Stimulated activated CD4-positive, alpha-beta T cell treated with anti-CD3 and anti-CD28 coated beads, Interleukin-1b, Interleukin-23, amount 100 ng/mL, for 4 hours (primary cell): ENCODE data around the gene ESRRB.

Source experiments
- DNase-seq, 2 donors: peaks; one replicate each; pipeline ENCODE4 v3.0.0-alpha.2; 2020; ENCODE audit warnings: low read depth in 2 of 2

The ESRRB gene

DNA sequence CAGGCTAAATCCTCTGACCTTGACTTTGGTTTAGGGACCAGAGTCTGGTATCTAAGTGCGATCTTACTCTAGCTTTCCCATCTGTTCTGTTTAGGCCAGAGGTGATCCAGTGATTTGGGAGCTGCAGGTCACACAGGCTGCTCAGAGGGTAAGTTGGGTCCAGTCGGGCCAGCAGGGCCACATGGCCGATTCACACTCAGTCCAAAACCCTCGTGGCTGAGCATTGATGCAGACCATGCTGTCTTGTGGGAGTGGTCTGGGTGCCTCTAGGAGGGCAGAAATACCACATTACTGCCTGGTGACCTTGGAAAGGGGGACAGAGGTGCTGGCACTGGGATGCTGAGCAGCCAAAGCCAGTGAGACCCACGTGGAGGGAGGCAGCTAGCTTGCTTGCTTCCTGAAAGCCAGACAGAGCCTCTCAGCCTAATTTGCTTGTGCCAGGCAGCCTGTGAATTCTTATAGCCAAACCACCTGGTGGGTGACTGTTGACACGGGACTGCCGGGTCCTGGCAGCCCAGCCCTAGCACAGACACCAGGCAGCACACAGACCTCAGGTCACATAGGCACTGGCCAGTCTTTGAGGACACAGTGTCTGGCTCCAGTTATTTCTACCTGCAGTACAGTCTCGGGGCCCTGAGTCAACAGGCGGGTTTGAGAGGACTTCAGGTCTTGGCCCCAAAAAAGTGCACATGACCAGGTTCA, 31.7 kb downstream of the ESRRB start:
- DNase-seq: no peak

DNA sequence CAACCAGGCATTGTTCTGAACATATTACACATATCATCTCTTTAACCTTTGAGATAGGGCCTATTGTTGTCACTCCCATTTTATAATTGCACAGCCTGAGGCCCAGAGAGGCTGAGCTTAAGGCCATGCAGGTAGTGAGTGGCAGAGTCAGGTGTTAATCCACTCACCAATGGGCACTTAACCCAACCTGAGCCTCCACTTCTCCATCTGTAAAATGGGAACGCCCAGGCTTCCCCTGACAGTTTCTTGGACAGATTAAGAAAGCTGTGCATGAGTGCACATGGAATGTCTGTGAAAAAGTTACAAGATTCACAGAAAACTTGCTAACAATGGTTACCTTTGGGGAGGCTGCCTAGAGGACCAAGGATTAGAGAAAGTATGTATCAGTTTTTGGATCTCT, 32.9 kb downstream of the ESRRB start:
- no peak for DNase-seq

DNA sequence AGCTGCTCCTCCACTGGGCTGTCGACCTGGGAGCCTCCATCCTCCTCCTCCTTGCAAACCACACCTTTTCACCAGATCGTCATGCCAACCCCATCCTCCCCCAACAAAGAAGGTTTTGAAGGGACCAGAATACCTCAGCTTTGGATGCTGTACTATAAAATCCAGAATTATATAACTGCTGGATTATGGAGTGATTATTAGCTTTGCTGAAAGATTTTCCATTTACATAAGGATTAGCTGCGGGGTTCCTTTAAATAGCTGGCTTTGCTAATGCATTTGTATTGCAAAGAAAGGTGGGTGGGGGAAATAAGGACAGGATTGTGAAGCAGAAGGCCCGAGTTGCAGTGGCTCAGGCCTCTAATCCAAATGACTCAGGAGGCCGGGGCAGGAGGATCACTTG, 36.6 kb downstream of the ESRRB start:
- DNase-seq: no peak

DNA sequence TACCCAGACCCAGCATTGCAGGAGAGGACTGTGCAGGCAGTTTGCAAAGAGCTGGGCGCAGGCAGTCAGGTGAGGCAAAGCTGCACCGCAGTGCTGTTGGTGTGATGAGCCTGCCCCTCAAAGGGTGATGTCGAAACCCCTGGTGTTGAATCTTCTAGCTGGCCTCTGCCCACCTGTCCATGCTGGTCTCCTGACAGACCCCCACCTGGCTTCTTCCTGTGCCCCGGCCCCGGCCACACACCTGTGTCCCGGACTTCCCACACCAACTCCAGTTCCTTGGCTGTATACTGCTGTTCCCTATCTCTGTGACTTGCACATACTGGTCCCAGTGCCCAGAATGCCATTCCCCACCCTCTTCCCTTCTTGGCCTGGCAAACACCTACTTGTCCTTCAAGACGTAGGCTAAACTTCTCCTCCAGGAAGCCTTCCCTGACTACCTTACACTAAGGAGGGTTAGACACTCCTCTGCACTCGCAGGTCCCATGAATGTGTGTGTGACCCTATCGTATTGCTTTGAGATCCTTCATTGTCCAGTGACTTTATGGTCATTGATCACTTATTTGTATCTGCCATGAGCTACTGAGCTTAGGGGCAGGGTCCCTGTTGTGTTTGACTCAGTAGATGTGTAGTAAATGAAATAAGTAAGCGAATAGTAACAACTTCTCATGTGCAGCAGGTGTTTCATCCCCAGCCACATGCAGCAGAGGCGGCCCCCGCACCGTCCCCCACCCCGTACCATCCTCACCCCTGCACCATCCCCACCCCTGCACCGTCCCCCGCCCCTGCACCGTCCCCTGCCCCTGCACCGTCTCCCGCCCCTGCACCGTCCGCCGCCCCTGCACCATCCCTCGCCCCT, 37.4 kb downstream of the ESRRB start:
- no peak for DNase-seq

DNA sequence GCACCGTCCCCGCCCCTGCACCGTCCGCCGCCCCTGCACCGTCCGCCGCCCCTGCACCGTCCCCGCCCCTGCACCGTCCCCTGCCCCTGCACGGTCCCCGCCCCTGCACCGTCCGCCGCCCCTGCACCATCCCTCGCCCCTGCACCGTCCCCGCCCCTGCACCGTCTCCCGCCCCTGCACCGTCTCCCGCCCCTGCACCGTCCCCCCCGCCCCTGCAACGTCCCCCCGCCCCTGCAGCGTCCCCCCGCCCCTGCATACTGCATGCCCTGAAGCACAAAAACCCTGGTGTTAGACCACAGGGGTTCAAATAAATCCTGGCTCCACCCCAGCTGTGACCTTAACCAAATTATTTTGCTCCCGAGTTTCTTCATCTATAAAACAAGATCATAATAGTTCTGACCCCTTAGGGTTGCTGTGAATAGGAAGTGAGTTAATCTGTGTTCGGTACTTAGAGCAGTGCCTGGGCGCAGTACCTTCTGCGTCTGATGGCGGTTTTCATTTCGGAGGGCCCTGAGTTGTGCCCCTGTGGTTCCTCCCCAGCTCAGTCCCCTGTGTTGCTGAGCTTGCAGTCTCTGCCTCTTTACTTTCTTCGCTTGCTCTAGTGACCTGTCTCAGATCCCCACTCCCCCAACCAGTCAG, 38.1 kb downstream of the ESRRB start:
- DNase-seq: no peak

DNA sequence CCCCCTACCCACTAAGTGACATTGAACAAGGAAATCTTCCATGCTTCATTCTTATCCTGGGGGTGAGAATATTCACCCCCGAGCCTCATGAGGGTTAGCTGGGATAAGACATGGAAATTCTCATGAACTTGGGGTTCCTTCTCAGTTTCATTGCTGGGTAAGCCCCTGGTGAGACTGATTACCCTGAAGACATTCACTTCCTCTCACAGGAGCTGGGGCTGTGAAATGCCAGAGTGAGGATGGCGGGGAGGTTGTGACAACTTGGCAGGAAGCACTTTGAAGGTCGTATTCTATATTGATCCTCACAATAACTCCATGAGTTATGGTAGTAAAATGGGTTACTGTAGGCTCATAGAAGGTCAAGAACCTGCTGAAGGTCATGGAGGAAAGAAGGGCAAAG, 43.5 kb downstream of the ESRRB start:
- no peak for DNase-seq

DNA sequence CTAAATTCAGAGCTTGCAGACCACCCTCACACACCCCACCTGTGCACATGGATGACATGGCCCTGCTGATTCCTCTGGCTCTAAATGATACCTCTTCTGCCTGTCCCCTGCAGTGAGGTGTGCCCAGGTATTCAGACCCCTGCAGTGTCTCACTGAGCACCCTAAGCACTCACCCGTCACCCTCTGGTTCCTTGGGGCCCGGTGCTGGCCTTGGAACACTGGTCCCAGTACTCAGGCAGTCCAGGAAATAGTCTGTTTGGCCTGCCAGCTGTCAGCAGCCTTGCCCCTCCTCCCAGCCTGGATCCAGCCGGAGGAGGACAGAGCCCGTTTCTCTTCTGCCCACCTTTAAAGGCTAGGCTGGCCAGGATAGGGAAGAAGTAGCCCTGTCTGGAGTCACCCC, 44.9 kb downstream of the ESRRB start:
- DNase-seq: no peak

DNA sequence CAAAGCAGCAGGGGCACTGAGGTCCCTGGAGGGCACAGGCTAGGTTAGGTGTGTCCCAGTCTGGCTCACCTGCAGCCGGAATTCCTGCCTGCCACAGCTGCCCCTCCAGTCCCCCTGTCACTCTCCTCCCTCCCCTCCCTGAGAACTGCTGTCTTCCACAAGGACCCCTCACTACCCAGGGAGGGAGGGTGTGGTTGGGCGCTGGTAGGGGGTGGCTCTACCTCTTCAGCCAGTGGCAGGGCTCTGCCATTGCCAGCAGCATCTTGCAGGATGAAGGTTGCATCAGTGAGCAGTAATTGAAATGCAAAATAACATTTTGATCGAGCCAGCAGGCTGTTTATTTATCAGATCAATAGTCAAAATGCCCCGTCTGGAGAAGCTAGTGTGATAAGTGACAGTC, 45.7 kb downstream of the ESRRB start:
- DNase-seq: no peak

DNA sequence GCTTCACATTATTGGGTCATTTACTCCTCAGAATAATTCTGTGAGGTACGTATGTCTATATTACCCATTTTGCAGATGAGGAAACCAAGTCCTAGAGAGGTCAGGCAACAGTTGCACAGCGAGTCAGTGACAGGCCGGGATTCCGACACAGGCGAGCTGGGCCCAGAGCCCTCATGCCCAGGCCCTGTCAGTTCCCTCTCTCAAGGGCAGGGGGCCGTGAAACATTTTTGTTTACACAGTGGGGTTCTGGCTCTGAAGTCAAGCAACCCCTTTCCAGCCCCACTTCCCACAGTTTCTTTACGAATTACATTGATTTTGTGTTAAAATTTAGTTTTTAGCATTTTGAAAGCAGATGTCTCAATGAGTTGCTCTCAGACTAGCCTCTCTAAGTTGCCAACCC, 46.7 kb downstream of the ESRRB start:
- no peak for DNase-seq

DNA sequence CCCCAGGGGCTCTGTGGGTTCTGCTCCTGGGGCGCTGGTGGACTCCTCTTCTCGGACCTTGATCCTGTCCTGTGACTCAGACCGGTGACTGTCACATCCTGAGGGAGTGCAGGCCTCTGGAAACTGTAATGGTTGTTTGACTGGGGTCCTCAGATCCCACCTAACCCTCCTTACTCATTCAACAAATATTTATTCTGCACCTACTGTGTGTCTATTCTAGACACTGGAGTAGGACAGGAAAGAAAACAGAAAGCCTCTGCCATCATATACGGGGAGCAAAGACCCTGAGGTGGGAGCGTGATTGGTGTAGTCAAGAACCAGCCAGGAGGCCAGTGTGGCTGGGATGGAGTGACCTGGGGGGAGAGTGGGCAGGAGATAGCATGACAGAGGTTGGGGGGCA, 47.6 kb downstream of the ESRRB start:
- no peak for DNase-seq

DNA sequence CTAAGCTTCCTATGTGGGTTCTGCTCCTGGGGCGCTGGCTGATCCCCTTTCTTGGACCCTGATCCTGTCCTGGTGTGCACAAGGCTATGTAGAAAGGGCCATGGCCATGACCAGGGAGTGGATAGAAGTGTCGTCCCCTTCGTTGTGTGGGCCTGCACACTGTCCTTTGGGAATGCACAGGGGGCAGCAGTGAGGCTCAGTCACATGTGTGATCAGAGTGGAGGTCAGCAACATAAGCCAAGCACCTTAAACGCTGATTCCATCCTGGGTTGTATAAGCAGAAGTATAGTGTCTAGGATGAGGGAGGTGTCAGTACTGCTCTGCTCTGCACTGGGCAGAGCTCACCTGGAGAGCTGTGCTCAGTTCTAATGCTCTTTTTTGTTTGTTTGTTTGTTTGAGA, 48.4 kb downstream of the ESRRB start:
- DNase-seq: no peak

DNA sequence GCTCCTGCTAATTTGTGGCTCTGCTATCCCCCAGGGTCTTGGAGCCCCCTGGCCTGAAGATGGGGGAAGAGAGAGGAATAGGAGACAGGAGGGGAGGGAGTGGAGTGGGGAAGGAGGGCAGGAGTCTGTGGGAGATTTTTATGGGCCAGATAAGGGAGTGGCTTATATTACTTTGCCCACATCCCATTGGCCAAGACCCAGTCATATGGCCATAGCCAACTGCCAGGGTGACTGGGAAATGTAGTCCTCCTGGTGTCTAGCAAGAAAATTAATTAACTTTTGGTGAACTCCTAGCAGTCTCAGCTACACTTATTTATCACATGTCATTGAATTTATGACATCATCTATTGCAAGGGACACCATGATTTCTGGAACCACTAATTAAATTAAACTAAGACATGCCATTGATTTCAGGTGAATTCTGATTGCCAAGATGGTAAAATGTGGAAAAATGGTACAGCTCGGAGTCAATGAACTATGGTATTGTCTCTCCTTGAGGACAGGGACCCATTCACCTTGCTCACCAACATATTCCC, 50.3 kb downstream of the ESRRB start:
- no peak for DNase-seq

DNA sequence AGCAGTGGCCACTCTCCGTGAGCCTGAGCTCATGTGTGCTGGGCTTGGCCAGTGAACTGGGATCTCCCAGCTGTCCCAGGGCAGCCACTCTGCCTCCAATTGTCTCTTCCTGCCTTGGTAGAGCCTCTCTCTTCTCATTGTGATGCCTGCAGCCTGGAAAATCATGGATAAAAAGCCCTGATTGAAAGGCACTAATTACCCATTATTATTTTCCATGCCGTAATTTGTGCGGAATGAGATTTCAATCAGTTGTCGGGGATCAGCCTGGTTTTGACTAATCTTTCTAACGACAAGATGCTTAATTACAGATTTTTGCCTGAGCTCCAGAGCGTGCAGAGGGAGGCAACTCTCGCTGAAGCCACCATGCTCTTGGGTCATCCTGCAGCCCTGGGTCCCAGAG, 52.7 kb downstream of the ESRRB start:
- DNase-seq: no peak

DNA sequence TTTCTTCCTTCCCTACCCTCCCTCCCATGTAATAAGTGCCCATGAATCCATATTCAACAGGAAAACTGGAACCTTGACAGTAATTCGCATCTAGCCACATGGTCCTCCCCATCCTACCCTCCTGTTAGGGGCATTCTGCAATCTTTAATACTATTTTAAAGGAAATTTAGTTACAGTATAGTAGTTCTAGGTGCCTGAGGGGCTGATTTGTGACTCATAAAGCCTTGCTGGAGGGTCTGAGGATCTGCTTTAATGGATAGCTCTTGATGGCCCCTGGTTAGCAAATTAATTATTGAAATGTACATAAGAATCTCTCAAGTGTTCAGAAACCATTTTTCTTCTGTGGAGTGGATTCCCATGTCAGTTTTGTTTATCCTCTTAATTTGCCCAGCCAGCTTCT, 54.1 kb downstream of the ESRRB start:
- DNase-seq: no peak

DNA sequence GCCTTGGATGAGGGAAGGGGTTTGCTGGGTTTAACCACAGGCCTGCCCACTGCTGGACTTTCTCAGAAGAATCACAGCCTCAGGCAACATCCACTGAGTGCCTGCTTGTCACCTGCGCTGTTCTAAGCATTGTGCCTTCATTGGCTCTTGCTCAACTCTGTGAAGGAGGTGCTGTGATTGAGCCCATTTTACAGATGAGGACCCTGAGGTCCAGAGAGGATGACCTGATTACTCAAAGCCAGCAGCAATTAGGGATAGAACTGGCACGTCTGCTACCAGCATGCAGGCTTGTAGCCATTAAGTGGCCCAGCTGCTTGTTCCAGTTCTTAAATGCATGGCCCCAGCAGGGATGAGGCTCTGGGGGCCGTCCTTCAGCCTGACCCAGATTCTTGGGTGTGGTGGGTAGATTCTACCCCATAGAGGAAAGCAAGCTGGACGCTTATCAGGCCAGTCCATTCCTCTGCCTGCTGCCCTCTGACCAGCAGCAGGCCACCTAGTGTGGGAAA, 54.6 kb downstream of the ESRRB start:
- DNase-seq: no peak

DNA sequence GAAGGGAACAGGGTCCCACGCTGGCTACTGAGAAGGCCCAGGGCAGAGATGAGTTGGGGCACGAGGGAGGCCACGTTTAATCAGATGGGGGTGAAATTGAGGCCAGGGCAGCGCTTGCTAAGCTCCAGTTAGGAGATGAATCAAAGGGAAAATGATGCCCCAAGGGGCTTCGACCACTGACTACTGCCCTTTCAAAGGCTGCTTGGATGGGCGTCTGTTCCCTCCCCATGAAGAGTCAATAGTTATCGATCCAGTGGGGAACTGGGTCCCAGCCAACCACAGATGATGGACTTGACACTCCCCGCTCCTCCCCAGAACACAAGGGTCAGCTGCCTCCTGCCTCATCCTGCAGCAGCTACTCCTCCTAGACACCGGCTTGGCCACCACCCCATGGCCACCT, 55.6 kb downstream of the ESRRB start:
- DNase-seq: no peak

DNA sequence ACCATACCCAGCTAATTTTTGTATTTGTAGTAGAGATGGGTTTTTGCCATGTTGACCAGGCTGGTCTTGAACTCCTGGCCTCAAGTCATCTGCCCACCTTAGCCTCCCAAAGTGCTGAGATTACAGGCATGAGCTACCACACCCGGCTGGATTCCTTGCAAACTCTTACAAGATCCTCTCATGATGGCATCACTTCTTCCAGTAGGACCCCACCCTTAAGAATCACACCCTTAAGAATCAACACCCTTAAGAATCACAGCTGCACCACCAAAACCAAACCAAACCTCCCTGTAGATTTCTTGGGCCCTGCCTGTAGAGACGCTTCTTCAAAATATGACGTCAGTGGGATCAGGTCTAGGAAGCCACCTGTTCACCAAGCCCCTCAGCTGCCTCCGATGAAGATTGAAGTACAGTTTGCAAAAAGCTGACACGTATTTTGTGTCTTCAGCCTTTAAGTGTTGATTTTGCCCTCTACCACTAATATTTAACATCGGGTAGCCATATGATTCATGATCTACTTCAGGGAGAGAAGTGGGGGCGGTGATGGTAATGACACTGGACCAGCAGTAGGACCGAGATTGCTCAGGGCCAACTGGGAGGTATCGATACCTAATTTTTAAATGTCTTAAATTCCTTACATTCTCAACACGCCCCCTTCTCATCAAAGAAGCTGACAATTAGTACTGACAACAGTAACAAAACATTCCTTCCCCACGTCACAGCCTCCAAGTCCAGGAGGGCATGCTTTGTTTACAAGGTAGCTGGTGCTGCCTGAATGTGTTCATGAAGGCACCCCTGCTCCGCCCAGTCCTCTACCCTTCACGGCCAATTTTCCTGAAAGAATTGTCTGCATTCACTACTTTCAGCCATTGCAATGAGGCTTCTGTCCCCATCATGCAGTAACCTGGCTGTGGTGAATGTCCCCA, 57.2 kb downstream of the ESRRB start:
- no peak for DNase-seq

DNA sequence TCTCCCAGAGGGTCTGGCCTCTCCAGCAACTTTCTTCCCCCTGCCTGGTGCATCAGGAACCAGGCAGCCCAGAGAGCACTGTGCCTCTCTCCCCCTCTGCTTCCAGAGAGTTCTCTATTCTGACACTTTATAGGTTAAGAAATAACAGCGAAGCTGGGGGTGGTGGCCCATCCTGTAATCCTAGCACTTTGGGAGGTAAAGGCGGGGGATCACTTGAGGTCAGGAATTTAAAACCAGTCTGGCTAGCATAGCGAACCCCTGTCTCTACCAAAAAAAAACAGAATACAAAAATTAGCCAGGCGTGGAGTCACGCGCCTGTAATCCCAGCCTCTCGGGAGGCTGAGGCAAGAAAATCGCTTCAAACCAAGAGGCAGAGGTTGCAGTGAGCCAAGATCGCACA, 58.3 kb downstream of the ESRRB start:
- no peak for DNase-seq

DNA sequence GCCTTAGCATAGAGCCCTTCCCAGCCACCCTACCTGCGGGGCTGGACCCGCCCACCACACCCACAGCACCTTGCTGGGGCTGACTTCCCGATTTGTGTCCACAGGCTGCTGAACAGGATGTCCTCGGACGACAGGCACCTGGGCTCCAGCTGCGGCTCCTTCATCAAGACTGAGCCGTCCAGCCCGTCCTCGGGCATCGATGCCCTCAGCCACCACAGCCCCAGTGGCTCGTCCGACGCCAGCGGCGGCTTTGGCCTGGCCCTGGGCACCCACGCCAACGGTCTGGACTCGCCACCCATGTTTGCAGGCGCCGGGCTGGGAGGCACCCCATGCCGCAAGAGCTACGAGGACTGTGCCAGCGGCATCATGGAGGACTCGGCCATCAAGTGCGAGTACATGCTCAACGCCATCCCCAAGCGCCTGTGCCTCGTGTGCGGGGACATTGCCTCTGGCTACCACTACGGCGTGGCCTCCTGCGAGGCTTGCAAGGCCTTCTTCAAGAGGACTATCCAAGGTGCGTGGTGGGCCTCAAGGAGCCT, 63.4 kb downstream of the ESRRB start:
- DNase-seq: no peak

DNA sequence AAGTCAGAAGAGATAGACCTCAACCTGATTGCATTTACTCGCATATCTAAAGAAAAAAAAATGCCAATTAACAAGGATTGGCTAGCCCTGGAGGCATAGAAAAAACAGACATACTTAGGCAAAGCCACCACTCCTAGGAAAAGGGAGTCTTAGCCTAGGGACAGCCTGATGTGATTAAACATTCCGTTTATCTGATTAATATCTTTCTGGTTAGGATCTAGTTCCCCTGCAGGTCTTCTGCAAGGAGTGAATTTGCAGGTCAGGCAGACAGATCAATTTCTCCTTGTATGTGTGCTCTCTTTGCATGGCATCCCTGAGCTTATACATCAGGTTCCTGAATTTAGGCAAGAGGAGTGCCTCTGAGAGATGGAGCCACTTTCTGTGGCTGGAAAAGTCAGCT, 70.5 kb downstream of the ESRRB start:
- DNase-seq: no peak

DNA sequence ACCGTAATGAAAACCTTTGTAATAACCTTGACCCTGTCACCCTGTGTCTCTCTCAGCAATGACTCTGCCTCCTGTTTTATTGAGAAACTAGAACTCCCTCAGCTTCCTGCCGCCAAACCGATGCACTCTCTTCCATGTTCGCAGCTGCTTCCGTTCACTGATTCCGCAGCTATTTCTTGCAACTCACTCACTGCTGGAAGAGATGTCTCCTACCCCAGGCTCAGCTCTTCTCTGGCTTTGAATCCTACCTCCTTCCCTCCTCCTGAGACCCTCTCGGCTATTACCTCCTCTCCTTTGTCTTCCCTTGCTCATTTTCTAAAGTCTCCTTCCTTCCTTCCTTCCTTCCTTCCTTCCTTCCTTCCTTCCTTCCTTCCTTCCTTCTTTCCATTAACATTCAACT, 71.0 kb downstream of the ESRRB start:
- no peak for DNase-seq
